Measurements from ENCODE around the gene AHI1. TPM values are rescaled to one million over a fixed set of nuclear protein-coding genes. Genes with fewer than 3 reads are reported as not detected.

The AHI1 gene
- total and polyA plus RNA-seq, 5 donors: 5.9 to 30.7 (median 16.0) TPM

GRCh38 chr6:135240711-135241110 lies 256.8 kb downstream of the AHI1 start:
- no peak overlapping the region for H3K4me3 ChIP-seq (ENCODE audit: low read length)
- H3K9me3 ChIP-seq (ENCODE audit: control insufficient read depth, low read length): no peaks in the 10 kb centered on the region
- no peak overlapping the region for H3K27ac ChIP-seq (ENCODE audit: low read length)
- no peaks in the 10 kb centered on the region for H3K4me1 ChIP-seq (ENCODE audit: control insufficient read depth, insufficient read depth, low read length)
- ATAC-seq (no peak), DNase-seq (no peak)
- H3K27me3 ChIP-seq (ENCODE audit: control insufficient read depth, insufficient read depth): no peaks in the 10 kb centered on the region
- 87% methylated on average over 5 of the region's 5 CpGs for WGBS
- intact Hi-C loops (cut with DNase I): no loop called here

- Histone ChIP-seq H3K4me3 (ENCODE audit: low read length) (no peak overlapping the region), H3K27ac (ENCODE audit: low read length) (no peak overlapping the region), H3K4me1 (ENCODE audit: control insufficient read depth, insufficient read depth, low read length) (no peaks in the 10 kb centered on the region), H3K27me3 (ENCODE audit: control insufficient read depth, insufficient read depth) (no peaks in the 10 kb centered on the region), H3K9me3 (ENCODE audit: control insufficient read depth, low read length) (no peaks in the 10 kb centered on the region)
- no peak for DNase-seq
- 53% methylated on average over 6 of the region's 6 CpGs for WGBS
- intact Hi-C loops (cut with DNase I): no loop called here
- no peak for ATAC-seq
These were observed 260.8 kb downstream of the AHI1 start for GRCh38 chr6:135236732-135237131.

GRCh38 chr6:135236319-135236718 lies 261.2 kb downstream of the AHI1 start:
- ATAC-seq: no peak
- no peak overlapping the region for H3K27ac ChIP-seq (ENCODE audit: low read length)
- H3K9me3 ChIP-seq (ENCODE audit: control insufficient read depth, low read length): no peaks in the 10 kb centered on the region
- whole genome bisulfite sequencing: 70% methylated on average over 1 of the region's 1 CpG
- no peak for DNase-seq
- no peaks in the 10 kb centered on the region for H3K4me1 ChIP-seq (ENCODE audit: control insufficient read depth, insufficient read depth, low read length)
- intact Hi-C loops (cut with DNase I): no loop called here
- H3K4me3 ChIP-seq (ENCODE audit: low read length): no peak overlapping the region
- H3K27me3 ChIP-seq (ENCODE audit: control insufficient read depth, insufficient read depth): no peaks in the 10 kb centered on the region

- Histone ChIP-seq H3K4me3 (ENCODE audit: low read length) (no peak overlapping the region), H3K27me3 (ENCODE audit: control insufficient read depth, insufficient read depth) (no peaks in the 10 kb centered on the region), H3K27ac (ENCODE audit: low read length) (no peak overlapping the region), H3K4me1 (ENCODE audit: control insufficient read depth, insufficient read depth, low read length) (no peaks in the 10 kb centered on the region), H3K9me3 (ENCODE audit: control insufficient read depth, low read length) (no peaks in the 10 kb centered on the region)
- ATAC-seq (no peak), DNase-seq (no peak)
- intact Hi-C loops (cut with DNase I): no loop called here
- WGBS: 73% methylated on average over 5 of the region's 5 CpGs
These were observed 261.8 kb downstream of the AHI1 start for GRCh38 chr6:135235716-135236115.

GRCh38 chr6:135234492-135234780 lies 263.1 kb downstream of the AHI1 start:
- ATAC-seq (no peak), DNase-seq (no peak)
- intact Hi-C loops (cut with DNase I): no loop called here
- H3K27ac ChIP-seq (ENCODE audit: low read length): no peak overlapping the region
- no peaks in the 10 kb centered on the region for H3K27me3 ChIP-seq (ENCODE audit: control insufficient read depth, insufficient read depth)
- WGBS: 50% methylated on average over 1 of the region's 1 CpG
- no peak overlapping the region for H3K4me3 ChIP-seq (ENCODE audit: low read length)
- H3K4me1 ChIP-seq (ENCODE audit: control insufficient read depth, insufficient read depth, low read length): no peaks in the 10 kb centered on the region
- H3K9me3 ChIP-seq (ENCODE audit: control insufficient read depth, low read length): no peaks in the 10 kb centered on the region

- Histone ChIP-seq H3K27ac (ENCODE audit: low read length) (no peak overlapping the region), H3K9me3 (ENCODE audit: control insufficient read depth, low read length) (no peaks in the 10 kb centered on the region), H3K27me3 (ENCODE audit: control insufficient read depth, insufficient read depth) (no peaks in the 10 kb centered on the region), H3K4me1 (ENCODE audit: control insufficient read depth, insufficient read depth, low read length) (no peaks in the 10 kb centered on the region), H3K4me3 (ENCODE audit: low read length) (no peak overlapping the region)
- DNase-seq: no peak
- WGBS: 61% methylated on average over 5 of the region's 5 CpGs
- no peak for ATAC-seq
- intact Hi-C loops (cut with DNase I): no loop called here
These were observed 263.7 kb downstream of the AHI1 start for GRCh38 chr6:135233686-135234491.

Small RNA genes within 50 kb of the gene (microRNA-seq; reads per million reads assigned to microRNA genes)
- gene MIR548A2: 0 reads per million in 2 donors

Data from right cardiac atrium (tissue), 5 donors.